Stimulated activated naive CD8-positive, alpha-beta T cell treated with anti-CD3 and anti-CD28 coated beads, Interleukin-15, amount 100 ng/mL, for 72 hours (primary cell): ENCODE data around the gene OPRM1.
"Not testable (repeated sequence)": the region's sequence is repeated elsewhere in the genome, so short reads cannot be mapped to it uniquely, and the experiment has no call there.

Source experiments
- ATAC-seq: fragments of 150-1000 bp; cut with Tn5 transposase; 2 replicates; pipeline ENCODE4 v1.10.0; 2021; ENCODE audit warnings: mild to moderate bottlenecking, moderate library complexity
- DNase-seq, 2 donors: peaks; one replicate each; pipeline ENCODE4 v3.0.0; 2021 to 2022
- H3K27ac Mint-ChIP-seq, 2 donors: one replicate each; pipeline ENCODE4 v1.8.0; 2022; ENCODE audit warnings: mild to moderate bottlenecking in 2 of 2, mixed read lengths in 2 of 2, moderate library complexity in 2 of 2
- H3K27me3 Mint-ChIP-seq: one replicate; pipeline ENCODE4 v1.8.0; 2022; ENCODE audit warnings: mixed read lengths
- H3K4me1 Mint-ChIP-seq: one replicate; pipeline ENCODE4 v1.8.0; 2022; ENCODE audit warnings: mild to moderate bottlenecking, mixed read lengths
- H3K4me3 Mint-ChIP-seq, 2 donors: one replicate each; pipeline ENCODE4 v1.8.0; 2022; ENCODE audit warnings: mild to moderate bottlenecking in 2 of 2, mixed read lengths in 2 of 2, moderate library complexity in 1 of 2
- H3K9me3 Mint-ChIP-seq, 2 donors: one replicate each; pipeline ENCODE4 v1.8.0; 2022; ENCODE audit warnings: mixed read lengths in 2 of 2

OPRM1 gene

GRCh38 chr6:154060076-154060475, 21.0 kb downstream of the OPRM1 start:
- no peak for ATAC-seq
- Mint-ChIP-seq H3K9me3 (no peaks in the 10 kb centered on the region), H3K4me1 (no peaks in the 10 kb centered on the region), H3K27me3 (no peaks in the 10 kb centered on the region), H3K4me3 (no peak overlapping the region), H3K27ac (no peak overlapping the region)
- DNase-seq, result no peak

GRCh38 chr6:154070041-154070440, 31.0 kb downstream of the OPRM1 start:
- no peak overlapping the region for H3K27ac Mint-ChIP-seq
- no peak overlapping the region for H3K4me3 Mint-ChIP-seq
- no peak for ATAC-seq
- no peaks in the 10 kb centered on the region for H3K4me1 Mint-ChIP-seq
- peaks cover 21% of the 10 kb centered on the region for H3K27me3 Mint-ChIP-seq
- DNase-seq, result no peak
- peaks cover 0 to 5% of the 10 kb centered on the region in 2 donors for H3K9me3 Mint-ChIP-seq

- Mint-ChIP-seq H3K27me3 (peaks cover 22% of the 10 kb centered on the region), H3K4me1 (no peaks in the 10 kb centered on the region), H3K9me3 (peaks cover 0 to 5% of the 10 kb centered on the region in 2 donors), H3K27ac (no peak overlapping the region), H3K4me3 (no peak overlapping the region)
- ATAC-seq (no peak), DNase-seq (no peak)
Observed at GRCh38 chr6:154070657-154071056, 31.6 kb downstream of the OPRM1 start.

GRCh38 chr6:154071236-154071635, 32.2 kb downstream of the OPRM1 start:
- no peak overlapping the region for H3K27ac Mint-ChIP-seq
- peaks cover 22% of the 10 kb centered on the region for H3K27me3 Mint-ChIP-seq
- H3K9me3 Mint-ChIP-seq, result peaks cover 0 to 5% of the 10 kb centered on the region in 2 donors
- no peaks in the 10 kb centered on the region for H3K4me1 Mint-ChIP-seq
- DNase-seq (no peak), ATAC-seq (no peak)
- no peak overlapping the region for H3K4me3 Mint-ChIP-seq

GRCh38 chr6:154071711-154072110, 32.7 kb downstream of the OPRM1 start:
- peaks cover 22% of the 10 kb centered on the region for H3K27me3 Mint-ChIP-seq
- no peak overlapping the region for H3K4me3 Mint-ChIP-seq
- ATAC-seq (no peak), DNase-seq (no peak)
- no peak overlapping the region for H3K27ac Mint-ChIP-seq
- no peaks in the 10 kb centered on the region for H3K4me1 Mint-ChIP-seq
- peaks cover 0 to 5% of the 10 kb centered on the region in 2 donors for H3K9me3 Mint-ChIP-seq

- H3K9me3 Mint-ChIP-seq, ATAC-seq, H3K4me3 Mint-ChIP-seq, H3K4me1 Mint-ChIP-seq, H3K27ac Mint-ChIP-seq, DNase-seq: not testable (repeated sequence)
- peaks cover 18% of the 10 kb centered on the region for H3K27me3 Mint-ChIP-seq
Observed at GRCh38 chr6:154078596-154078995, 39.6 kb downstream of the OPRM1 start.

GRCh38 chr6:154080461-154081189, 41.6 kb downstream of the OPRM1 start:
- no peak overlapping the region for H3K4me3 Mint-ChIP-seq

GRCh38 chr6:154086510-154086909, 47.5 kb downstream of the OPRM1 start:
- Mint-ChIP-seq H3K4me1 (no peaks in the 10 kb centered on the region), H3K9me3 (no peaks in the 10 kb centered on the region)

More at GRCh38 chr6:154080461-154081189, 41.6 kb downstream of the OPRM1 start:
- Mint-ChIP-seq H3K27me3 (peaks cover 7% of the 10 kb centered on the region), H3K4me1 (no peaks in the 10 kb centered on the region), H3K9me3 (no peaks in the 10 kb centered on the region), H3K27ac (peak overlapping the region in 1 of 2 donors; percentile 56)
- DNase-seq, result no peak
- ATAC-seq, result no peak

GRCh38 chr6:154092326-154092962, 53.4 kb downstream of the OPRM1 start:
- ATAC-seq, result no peak
- Mint-ChIP-seq H3K27ac (no peak overlapping the region), H3K4me1 (no peaks in the 10 kb centered on the region), H3K4me3 (no peak overlapping the region), H3K27me3 (no peaks in the 10 kb centered on the region), H3K9me3 (no peaks in the 10 kb centered on the region)
- DNase-seq, result no peak

More at GRCh38 chr6:154086510-154086909, 47.5 kb downstream of the OPRM1 start:
- DNase-seq (no peak), ATAC-seq (no peak)
- no peaks in the 10 kb centered on the region for H3K27me3 Mint-ChIP-seq
- no peak overlapping the region for H3K27ac Mint-ChIP-seq
- no peak overlapping the region for H3K4me3 Mint-ChIP-seq

GRCh38 chr6:154093231-154094044, 54.4 kb downstream of the OPRM1 start:
- ATAC-seq, result no peak
- no peaks in the 10 kb centered on the region for H3K9me3 Mint-ChIP-seq
- no peaks in the 10 kb centered on the region for H3K27me3 Mint-ChIP-seq
- peak overlapping the region in 1 of 2 donors; percentile 1 for H3K27ac Mint-ChIP-seq
- H3K4me3 Mint-ChIP-seq, result no peak overlapping the region
- H3K4me1 Mint-ChIP-seq, result no peaks in the 10 kb centered on the region
- no peak for DNase-seq

GRCh38 chr6:154095571-154095970, 56.5 kb downstream of the OPRM1 start:
- Mint-ChIP-seq H3K27me3 (no peaks in the 10 kb centered on the region), H3K27ac (no peak overlapping the region), H3K9me3 (no peaks in the 10 kb centered on the region), H3K4me1 (no peaks in the 10 kb centered on the region), H3K4me3 (no peak overlapping the region)
- ATAC-seq (no peak), DNase-seq (no peak)

GRCh38 chr6:154096316-154096715, 57.3 kb downstream of the OPRM1 start:
- Mint-ChIP-seq H3K9me3 (no peaks in the 10 kb centered on the region), H3K27ac (no peak overlapping the region), H3K4me1 (no peaks in the 10 kb centered on the region), H3K27me3 (no peaks in the 10 kb centered on the region), H3K4me3 (no peak overlapping the region)
- ATAC-seq, result no peak
- no peak for DNase-seq

GRCh38 chr6:154096834-154097233, 57.8 kb downstream of the OPRM1 start:
- Mint-ChIP-seq H3K4me1 (no peaks in the 10 kb centered on the region), H3K4me3 (no peak overlapping the region), H3K27ac (no peak overlapping the region), H3K9me3 (no peaks in the 10 kb centered on the region), H3K27me3 (no peaks in the 10 kb centered on the region)
- no peak for DNase-seq
- no peak for ATAC-seq

- H3K4me1 Mint-ChIP-seq, result no peaks in the 10 kb centered on the region
- H3K27ac Mint-ChIP-seq, result no peak overlapping the region
- H3K9me3 Mint-ChIP-seq, result no peaks in the 10 kb centered on the region
- ATAC-seq (no peak), DNase-seq (no peak)
- H3K27me3 Mint-ChIP-seq, result peaks cover 9% of the 10 kb centered on the region
- H3K4me3 Mint-ChIP-seq, result no peak overlapping the region
Observed at GRCh38 chr6:154099211-154099610, 60.2 kb downstream of the OPRM1 start.

- no peak for ATAC-seq
- H3K27ac Mint-ChIP-seq, result no peak overlapping the region
- no peaks in the 10 kb centered on the region for H3K4me1 Mint-ChIP-seq
- H3K4me3 Mint-ChIP-seq, result no peak overlapping the region
- H3K27me3 Mint-ChIP-seq, result peaks cover 9% of the 10 kb centered on the region
- no peak for DNase-seq
- H3K9me3 Mint-ChIP-seq, result peaks cover 0 to 5% of the 10 kb centered on the region in 2 donors
Observed at GRCh38 chr6:154106251-154106650, 67.2 kb downstream of the OPRM1 start.

- no peak for ATAC-seq
- Mint-ChIP-seq H3K9me3 (peaks cover 0 to 5% of the 10 kb centered on the region in 2 donors), H3K4me1 (no peaks in the 10 kb centered on the region), H3K27me3 (no peaks in the 10 kb centered on the region), H3K4me3 (no peak overlapping the region), H3K27ac (no peak overlapping the region)
- DNase-seq, result no peak
Observed at GRCh38 chr6:154111025-154111424, 72.0 kb downstream of the OPRM1 start.
